Breast epithelium (tissue), 3 donors: Measurements from ENCODE around the gene SLC10A6.

Experiments
- POLR2A ChIP-seq: fragments of 450-650 bp; IDR thresholded peaks from one replicate; pipeline ENCODE4 v1.6.1; 2016; ENCODE audit warnings: antibody characterized with exemption, mild to moderate bottlenecking, moderate library complexity
- POLR2AphosphoS5 ChIP-seq, 3 donors: sonication (generic); formaldehyde crosslinking; IDR thresholded peaks; one replicate each; pipeline ENCODE4 v1.6.1; 2017; ENCODE audit warnings: antibody characterized with exemption in 3 of 3
- TF ChIP-seq, protein P1 (sequence below), 3 donors: fragments of 450-650 bp; IDR thresholded peaks; one replicate each; pipeline ENCODE4 v1.5.1; 2016 to 2017; ENCODE audit warnings: antibody characterized with exemption in 3 of 3, mild to moderate bottlenecking in 3 of 3, moderate library complexity in 3 of 3

DNA sequence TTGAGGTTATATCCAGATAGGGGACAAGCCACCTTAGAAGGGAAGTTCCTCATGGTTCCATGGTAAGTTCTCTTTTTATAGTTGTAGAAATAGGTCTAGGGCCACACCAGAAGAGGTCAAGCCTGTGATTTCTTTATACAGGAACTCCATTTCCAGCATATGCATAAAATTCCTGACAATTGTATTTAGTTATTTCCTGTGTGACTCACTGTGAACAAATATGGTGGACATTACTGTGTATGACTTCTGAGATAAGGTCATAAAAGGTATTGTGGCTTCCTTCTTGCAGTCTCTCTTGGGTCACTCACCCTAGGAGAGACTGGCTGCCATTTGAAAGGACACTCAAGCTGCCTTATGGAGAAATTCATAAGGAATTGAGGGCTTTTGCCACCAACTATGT is 45.3 kb upstream of the SLC10A6 start:
- TF ChIP-seq, protein P1, sequence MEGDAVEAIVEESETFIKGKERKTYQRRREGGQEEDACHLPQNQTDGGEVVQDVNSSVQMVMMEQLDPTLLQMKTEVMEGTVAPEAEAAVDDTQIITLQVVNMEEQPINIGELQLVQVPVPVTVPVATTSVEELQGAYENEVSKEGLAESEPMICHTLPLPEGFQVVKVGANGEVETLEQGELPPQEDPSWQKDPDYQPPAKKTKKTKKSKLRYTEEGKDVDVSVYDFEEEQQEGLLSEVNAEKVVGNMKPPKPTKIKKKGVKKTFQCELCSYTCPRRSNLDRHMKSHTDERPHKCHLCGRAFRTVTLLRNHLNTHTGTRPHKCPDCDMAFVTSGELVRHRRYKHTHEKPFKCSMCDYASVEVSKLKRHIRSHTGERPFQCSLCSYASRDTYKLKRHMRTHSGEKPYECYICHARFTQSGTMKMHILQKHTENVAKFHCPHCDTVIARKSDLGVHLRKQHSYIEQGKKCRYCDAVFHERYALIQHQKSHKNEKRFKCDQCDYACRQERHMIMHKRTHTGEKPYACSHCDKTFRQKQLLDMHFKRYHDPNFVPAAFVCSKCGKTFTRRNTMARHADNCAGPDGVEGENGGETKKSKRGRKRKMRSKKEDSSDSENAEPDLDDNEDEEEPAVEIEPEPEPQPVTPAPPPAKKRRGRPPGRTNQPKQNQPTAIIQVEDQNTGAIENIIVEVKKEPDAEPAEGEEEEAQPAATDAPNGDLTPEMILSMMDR (IDR thresholded peaks at IDR 0.05): no peak
- no peak for TF ChIP-seq POLR2A
- no peak for TF ChIP-seq POLR2AphosphoS5 (IDR thresholded peaks at IDR 0.05)
